Measurements from ENCODE around the gene GPR137. TPM values are rescaled to one million over a fixed set of nuclear protein-coding genes. Genes with fewer than 3 reads are reported as not detected.
A peak's percentile ranks its signal among the peaks of the same experiment; 100 is the strongest.

Gene GPR137
- total RNA-seq, 2 donors from 2014 or later, result 31.2 to 37.3 TPM

DNA sequence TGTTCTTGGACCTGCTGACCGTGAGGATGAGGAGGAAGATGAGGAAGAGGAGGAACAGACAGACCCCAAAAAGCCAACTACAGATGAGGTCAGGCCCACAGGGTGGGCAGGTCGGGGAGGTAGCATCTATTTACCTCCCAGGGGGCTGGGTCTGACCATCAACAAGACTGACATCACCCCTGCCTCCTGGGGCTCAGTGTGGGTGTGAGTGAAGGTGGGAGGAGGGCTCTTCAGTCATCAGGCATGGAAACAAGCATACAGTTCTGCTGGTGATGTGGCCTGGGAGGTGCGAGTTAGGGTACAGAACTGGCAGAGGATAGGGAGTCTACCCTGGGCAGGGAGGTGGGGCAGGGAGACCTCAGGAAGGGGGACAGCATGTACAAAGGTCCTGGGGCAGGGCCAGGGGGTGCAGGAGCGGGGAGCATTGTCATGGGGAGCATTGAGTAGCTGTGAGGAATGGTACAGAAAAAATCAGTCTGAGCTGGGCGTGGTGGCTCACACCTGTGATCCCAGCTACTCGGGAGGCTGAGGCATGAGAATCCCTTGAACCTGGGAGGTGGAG is 25.4 kb upstream of the GPR137 start:
- intact Hi-C loops (cut with DNase I, micrococcal nuclease), result no loop called here
- ATAC-seq (no peak), DNase-seq (no peak)

DNA sequence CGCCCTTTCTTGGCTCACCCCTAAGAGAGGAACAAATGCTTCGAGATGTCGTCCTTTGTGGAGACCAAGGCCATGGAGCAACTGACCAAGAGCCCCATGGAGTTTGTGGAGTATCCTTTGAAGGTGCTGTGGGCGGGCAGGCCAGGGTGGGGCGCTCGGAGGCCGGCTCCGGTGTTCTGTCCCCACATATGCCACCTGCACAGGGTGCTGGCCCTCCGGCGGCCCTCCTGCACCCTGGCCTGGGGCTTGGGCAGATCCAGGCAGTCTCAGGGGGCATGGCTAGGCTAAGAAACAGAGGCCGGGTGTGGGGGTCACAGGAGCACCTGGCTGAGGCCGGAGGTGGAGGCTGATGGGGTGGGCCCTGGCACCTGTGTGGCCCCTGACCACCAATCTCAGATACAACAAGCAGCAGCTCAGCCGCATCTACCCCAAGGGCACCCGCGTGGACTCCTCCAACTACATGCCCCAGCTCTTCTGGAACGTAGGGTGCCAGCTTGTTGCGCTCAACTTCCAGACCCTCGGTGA is 24.0 kb upstream of the GPR137 start:
- DNase-seq, result no peak
- ATAC-seq, result no peak
- intact Hi-C loops (cut with DNase I, micrococcal nuclease), result no loop called here

DNA sequence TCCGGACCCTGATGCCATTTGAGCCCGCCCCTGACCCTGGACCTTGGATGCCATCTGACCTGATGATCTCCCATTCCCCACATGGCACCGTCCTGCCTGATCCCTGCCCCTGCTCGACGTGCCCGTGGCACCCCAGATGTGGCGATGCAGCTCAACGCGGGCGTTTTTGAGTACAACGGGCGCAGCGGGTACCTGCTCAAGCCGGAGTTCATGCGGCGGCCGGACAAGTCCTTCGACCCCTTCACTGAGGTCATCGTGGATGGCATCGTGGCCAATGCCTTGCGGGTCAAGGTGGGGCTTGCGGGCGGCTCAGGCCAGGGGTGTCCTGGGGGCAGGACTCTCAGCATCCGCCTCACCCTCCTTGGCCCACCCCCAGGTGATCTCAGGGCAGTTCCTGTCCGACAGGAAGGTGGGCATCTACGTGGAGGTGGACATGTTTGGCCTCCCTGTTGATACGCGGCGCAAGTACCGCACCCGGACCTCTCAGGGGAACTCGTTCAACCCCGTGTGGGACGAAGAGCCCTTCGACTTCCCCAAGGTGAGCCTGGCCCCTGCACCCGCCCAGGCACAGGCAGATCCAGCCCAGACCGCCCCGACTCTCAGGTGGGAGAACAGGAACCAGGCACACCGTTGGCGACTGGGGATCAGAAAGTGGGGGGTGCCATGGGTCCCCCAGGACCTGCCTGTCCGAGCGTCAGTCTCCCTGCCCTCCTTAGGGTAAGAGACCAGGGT is 23.2 kb upstream of the GPR137 start:
- intact Hi-C loops (cut with DNase I, micrococcal nuclease), result no loop called here
- DNase-seq (no peak), ATAC-seq (no peak)

DNA sequence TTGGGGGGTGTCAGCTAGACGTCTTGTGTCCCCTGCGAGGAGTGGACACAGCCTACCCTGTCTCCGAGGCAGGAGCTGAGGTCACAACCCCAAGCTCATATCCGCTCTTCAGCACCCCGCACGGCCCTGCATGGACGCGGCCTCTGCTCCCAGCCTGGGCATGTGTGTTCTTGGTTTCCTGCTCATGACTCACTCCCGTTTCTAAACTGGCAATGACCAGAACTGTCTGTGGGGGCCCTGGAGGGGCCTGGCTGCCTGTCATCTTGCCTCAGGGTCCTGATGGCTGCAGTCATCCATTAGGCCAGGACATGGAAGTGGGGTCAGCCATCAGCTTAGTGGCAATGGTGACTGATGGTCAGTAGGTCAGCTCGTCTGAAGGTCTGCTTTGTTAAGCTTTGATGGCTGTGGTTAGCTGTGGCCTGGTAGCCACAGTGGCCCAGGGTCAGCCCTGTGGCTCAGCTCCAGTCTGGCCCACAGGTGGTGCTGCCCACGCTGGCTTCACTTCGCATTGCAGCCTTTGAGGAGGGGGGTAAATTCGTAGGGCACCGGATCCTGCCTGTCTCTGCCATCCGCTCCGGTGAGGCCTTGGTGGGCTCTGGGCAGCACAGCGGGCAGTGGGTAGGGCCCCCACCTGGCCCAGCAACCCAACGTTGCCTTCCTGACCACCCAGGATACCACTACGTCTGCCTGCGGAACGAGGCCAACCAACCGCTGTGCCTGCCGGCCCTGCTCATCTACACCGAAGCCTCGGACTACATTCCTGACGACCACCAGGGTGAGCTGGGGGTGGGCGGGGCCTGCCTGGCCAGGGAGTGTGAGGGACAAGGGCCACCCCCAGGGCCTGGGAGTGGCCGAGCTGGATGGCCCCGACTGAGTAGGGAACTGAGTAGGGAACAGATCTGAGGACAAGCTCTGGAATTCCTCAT is 22.4 kb upstream of the GPR137 start:
- no peak for ATAC-seq
- DNase-seq, result no peak
- intact Hi-C loops (cut with DNase I, micrococcal nuclease), result no loop called here

DNA sequence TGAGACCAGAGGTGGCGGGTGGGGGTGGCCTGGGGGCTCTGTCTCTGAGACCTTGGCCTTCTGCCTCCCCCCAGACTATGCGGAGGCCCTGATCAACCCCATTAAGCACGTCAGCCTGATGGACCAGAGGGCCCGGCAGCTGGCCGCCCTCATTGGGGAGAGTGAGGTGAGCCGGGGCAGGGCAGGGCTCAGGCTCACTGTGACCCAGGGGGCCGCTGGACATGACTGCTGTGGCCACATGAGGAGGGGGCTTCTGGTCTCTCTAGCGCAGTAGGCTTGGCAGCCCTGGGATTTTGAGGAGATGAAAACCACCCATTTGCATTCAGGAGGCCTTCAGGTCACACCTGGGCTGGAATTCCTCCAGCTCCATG is 21.7 kb upstream of the GPR137 start:
- no peak for ATAC-seq
- DNase-seq, result no peak
- intact Hi-C loops (cut with DNase I, micrococcal nuclease), result no loop called here

DNA sequence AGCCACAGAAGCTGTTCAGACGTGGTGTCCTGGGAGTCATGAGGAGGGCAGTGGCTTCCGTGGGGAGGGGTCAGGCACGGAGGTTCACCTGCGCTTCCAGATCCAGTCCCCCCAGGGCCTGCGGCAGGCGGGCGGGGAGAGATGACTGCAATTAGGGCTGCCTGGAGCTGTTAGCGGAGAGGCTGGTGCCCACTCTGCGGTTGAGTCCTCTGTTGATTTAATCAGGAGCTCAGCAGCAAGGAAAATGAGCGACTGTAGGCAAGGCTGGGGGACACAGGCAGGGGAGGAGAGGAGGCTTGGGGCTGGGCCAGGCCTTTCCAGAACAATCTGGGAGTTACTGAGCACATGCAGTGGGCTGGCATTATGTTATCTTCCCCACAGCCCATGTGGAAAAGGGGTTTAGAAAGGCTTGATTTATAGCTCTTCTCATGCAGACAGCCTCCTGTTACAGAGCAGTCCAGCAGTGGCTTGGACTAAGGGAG is 21.2 kb upstream of the GPR137 start:
- no peak for ATAC-seq
- intact Hi-C loops (cut with DNase I, micrococcal nuclease), result no loop called here
- DNase-seq, result no peak

DNA sequence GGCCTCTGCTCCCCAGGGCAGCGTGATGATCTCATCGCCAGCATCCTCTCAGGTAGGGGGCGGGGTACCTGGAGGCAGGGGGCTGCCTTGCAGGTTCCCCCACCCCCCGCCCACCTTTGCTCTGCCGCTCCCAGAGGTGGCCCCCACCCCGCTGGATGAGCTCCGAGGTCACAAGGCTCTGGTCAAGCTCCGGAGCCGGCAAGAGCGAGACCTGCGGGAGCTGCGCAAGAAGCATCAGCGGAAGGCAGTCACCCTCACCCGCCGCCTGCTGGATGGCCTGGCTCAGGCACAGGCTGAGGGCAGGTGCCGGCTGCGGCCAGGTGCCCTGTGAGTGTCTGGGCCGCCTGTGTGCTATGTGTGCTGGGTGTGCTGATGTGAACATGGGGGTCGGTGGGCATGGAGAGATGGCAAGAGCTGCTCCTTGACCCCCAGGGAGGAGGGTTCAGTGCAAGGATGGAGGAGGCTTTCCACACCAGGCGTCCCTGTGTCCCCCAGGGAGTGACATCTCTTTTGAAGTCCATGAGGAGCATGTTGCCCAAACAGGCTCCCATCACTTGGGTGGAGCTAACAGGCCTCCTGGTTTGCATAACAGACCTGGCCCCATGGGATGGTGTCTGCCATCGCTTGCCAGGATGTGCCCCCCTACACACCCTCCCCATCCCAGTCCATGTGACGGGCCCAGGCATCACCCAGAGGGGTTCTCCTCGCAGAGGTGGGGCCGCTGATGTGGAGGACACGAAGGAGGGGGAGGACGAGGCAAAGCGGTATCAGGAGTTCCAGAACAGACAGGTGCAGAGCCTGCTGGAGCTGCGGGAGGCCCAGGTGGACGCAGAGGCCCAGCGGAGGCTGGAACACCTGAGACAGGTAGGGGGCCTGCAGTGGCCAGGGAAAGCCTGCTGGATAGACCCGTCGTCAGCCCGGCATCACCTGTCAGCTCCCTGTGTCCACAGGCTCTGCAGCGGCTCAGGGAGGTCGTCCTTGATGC is 20.2 kb upstream of the GPR137 start:
- DNase-seq (no peak), ATAC-seq (no peak)
- intact Hi-C loops (cut with DNase I, micrococcal nuclease), result no loop called here

DNA sequence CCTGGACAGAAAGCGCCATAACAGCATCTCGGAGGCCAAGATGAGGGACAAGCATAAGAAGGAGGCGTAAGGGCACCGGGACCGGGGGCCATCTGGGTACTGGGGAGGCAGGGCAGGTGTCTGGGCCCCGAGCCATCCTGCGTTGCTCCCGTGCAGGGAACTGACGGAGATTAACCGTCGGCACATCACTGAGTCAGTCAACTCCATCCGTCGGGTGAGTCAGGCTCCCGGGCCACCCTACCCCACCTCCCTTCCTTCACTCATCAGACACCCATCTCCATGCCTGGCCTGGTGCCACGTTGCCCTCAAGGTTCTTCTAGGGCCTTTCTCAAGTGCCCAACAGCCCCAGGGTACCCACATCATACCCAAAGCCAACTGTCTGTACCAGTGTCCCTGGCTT is 19.3 kb upstream of the GPR137 start:
- intact Hi-C loops (cut with DNase I, micrococcal nuclease), result no loop called here
- DNase-seq, result no peak
- ATAC-seq, result no peak

DNA sequence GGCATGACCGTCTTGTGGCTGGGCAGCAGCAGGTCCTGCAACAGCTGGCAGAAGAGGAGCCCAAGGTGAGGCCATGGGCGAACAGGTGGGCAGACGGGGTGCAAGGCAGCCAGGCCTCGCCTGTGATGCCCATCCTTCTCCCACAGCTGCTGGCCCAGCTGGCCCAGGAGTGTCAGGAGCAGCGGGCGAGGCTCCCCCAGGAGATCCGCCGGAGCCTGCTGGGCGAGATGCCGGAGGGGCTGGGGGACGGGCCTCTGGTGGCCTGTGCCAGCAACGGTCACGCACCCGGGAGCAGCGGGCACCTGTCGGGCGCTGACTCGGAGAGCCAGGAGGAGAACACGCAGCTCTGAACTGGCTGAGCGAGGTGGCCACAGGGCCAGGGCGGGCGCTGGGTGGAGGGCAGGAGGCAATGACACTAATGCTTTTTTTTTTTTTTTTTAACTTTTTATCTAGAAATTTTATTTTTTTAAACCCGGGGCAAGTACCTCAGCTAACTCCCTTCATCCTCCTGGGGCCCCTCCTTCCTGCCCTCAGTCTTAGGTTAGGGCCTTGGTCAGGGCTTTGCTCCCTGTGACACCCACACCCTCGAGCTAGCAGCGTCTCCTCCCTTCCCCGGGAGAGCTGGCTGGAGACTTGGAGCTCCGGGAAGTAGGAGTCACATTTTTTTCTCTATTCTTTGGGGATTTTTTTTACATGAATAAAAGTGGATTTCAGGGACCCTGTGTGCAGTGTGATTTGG is 18.3 kb upstream of the GPR137 start:
- DNase-seq (peak in 1 of 2 donors; percentile 37), ATAC-seq (no peak)
- intact Hi-C loops (cut with DNase I, micrococcal nuclease), result no loop called here

DNA sequence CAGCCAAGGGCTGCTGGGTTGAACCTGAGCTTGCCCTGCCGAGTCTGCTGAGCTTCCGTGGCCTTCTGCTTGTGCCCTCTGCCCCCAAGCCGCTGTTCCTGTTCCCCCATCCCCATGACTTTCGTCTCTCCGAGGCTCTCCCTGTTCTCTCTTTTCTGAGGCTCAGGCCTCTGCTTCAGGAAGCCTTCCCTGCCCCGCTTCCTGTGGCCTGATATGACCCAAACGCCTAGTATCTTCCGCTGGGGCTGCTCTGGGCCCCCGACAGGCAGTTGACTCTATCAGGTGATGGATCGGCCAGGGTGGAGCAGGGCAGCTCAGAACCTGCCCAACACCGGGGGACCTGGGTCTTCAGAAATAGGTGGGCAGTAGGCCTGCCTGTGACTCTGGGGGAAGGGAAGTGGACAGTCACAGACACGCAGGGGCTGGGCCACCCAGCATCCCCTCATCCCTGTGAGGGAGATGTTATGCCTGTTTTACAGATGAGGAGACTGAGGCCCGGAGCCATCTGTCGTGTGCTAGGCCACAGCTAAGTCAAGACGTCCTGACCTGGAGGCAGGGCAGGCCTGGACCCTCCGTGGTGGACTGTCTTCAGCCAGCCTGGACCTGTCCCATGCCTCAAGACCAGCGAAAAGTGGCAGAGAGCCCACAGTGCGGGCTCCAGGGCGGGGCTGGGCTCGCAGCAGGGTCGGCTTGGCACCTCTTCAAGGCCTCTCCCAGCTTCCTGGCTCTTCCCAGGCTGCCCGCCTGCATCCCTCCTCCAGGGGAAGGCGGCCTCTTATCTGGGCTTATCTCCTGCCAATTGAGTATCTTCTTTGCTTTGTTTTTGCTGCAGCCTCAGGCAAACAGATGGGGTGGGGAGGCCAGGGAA is 17.4 kb upstream of the GPR137 start:
- peak; percentile 25 for ATAC-seq
- intact Hi-C loops (cut with DNase I, micrococcal nuclease), result no loop called here
- peak; percentile 83 to 85 for DNase-seq

DNA sequence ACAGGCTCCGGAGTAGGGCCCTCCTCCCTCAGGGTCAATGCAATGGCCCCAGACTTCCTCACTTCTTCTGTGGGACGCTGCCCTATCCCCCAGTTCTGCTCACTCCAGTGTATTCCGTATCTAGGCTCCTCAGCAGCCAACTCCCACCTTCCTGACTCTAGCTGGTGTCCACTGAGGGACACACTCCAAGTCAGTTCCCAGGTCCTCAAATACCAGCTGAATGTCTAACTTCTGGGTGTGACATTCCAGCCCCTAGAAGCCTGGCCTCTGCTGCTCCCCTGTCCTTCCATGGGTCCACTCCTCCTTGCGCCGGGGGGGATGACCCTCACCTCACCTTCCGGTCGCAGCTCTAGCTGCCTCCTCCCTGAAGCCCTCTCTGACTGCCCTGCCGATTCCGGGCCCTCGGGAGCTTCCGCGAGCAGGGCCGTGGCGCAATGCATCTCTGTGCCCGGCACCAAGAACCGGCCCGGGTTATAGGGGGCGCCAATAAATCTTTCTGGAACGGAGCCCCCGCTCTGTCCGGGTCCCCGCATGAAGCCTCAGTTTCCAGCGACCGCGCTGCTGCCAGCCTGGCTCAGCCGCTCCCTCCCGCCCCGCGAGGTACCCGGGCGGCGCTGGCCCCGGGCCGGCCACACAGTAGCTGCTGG is 16.6 kb upstream of the GPR137 start:
- intact Hi-C loops (cut with DNase I, micrococcal nuclease), result no loop called here
- ATAC-seq, result peak; percentile 25
- peak; percentile 75 to 81 for DNase-seq

DNA sequence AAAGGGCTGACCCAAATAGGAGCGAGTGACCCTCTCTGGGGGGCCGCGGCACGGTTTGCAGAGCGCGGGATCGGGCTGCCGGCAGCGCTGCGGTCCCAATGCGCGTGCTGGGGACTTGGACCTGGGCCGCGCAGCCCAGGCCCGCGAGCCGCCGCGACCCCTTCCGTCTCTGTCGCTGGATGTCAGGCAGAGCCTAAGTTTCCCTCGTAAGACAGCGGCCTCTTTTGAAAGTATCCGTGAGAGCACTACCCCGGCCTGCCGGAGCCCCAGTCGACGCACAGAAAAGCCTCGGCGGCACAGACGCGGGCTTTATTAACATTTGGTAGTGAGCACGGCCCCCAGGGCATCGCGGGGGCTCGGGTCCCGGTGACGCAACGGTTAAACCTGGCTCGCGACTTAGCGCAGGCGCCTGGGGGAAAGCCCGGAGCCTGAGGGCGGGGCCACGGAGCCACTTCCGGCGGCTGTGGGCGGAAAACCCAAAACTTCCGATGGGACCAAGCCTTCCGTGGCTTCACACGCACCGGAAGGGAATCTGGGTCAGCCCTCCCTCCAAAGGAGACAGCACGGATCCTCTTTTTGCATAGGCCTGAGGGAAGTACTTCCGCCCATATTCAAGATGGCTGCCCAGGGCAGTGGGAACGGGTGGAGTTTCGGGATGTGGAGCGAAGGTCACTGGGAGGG is 16.0 kb upstream of the GPR137 start:
- ATAC-seq (peak; percentile 68), DNase-seq (peak; percentile 97 to 99)
- intact Hi-C loops (cut with DNase I, micrococcal nuclease), result no loop called here

DNA sequence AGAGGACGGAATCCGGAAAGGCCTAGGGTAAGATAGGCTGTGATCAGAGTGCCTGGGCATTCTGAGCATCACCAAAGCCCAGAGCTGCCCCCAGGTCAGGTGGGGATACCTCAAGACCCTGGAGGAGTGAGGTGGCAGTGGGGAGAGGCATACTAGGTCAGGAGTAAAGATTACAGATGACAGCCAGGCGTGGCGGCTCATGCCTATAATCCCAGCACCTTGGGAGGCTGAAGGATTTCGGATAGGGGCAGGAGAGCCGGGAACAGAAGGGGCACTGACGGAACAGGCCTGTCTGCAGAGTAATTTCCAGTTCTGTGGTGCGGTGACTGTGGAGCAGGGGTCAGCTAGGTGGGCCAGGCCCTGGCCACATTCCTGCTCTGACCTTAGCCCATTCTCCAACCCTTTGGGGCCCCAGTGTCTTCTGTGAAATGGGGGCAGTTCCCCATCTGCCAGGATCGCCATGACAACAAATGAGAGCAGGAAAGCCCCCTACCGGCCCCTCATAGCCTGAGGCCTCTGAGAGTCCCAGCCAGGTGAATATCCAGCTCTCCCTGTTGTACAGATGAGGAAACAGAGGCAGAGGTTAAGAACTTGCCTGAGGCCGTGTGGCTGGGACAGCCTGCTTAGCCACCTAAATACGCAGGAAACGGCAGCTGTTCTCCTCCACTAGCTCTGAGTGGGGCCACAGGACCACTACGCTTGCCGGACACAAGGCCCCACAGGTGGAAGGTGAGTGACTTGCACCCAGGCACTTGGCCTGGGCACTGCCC is 10.4 kb upstream of the GPR137 start:
- DNase-seq (no peak), ATAC-seq (no peak)
- intact Hi-C loops (cut with DNase I, micrococcal nuclease), result no loop called here

DNA sequence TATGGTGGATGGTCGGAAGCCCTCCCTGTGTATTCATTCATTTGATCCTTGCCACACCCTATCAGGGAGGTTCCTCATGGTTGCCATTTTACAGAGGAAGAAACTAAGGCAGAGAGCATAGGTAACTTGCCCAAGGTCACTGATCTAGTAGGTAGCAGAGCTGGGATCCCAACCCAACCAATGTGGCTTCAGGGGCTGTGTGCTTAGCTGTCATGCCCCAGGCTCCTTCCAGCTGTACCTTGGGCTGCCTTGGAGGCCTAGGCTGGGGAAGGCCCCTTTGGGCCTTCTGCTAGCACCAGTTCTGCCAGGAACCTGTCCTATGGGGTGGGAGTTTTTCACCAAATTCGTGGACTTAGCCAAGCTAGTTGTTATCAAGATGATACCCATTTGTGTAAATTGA is 9.8 kb upstream of the GPR137 start:
- intact Hi-C loops (cut with DNase I, micrococcal nuclease), result no loop called here
- no peak for ATAC-seq
- no peak for DNase-seq

Measured in left colon (tissue), 2 donors.